Peyer's patch (tissue), 4 donors: ENCODE results near the gene RBPJ.

ENCODE experiments used
- CTCF ChIP-seq, 6 experiments: fragments of 450-650 bp in 4 of 6; fragments of 200-600 bp in 2 of 6; sonication (generic) in 1 of 6; IDR thresholded peaks; one replicate each; pipeline ENCODE4 v1.5.1; 2017 to 2019; ENCODE audit warnings: antibody characterized with exemption in 6 of 6, mild to moderate bottlenecking in 3 of 6, moderate library complexity in 1 of 6
- POLR2A ChIP-seq, 2 donors: fragments of 450-650 bp; IDR thresholded peaks; one replicate each; pipeline ENCODE4 v1.5.1; 2017; ENCODE audit warnings: antibody characterized with exemption in 2 of 2, mild to moderate bottlenecking in 2 of 2, moderate library complexity in 2 of 2

GRCh38 chr4:26450418-26450817 lies 129.6 kb downstream of the RBPJ start:
- TF ChIP-seq CTCF (IDR thresholded peaks at IDR 0.05) (no peak), POLR2A (IDR thresholded peaks at IDR 0.05) (no peak)
